ENCODE data around the gene NYAP2. TPM values are rescaled to one million over a fixed set of nuclear protein-coding genes. Genes with fewer than 3 reads are reported as not detected.

Gene NYAP2
- total RNA-seq = under 0.01 TPM in 1 of 2 replicates, not detected in the other

GRCh38 chr2:225399504-225399903 is at the start of gene NYAP2:
NYAP2 (plus strand) TSS chr2:225399710; CDS start chr2:225408881, 9,171 bp downstream.

